Pancreas (tissue), 10 donors: Measurements from ENCODE around the gene IL1R1. TPM values are rescaled to one million over a fixed set of nuclear protein-coding genes. Genes with fewer than 3 reads are reported as not detected.
"Not testable (repeated sequence)": the region's sequence is repeated elsewhere in the genome, so short reads cannot be mapped to it uniquely, and the experiment has no call there.

Source experiments
- ATAC-seq, 4 donors: fragments of 200-7000 bp; cut with Tn5 transposase; one replicate each; pipeline versions ENCODE4 v1.8.0 to v1.9.1; 2020; ENCODE audit warnings: mild to moderate bottlenecking in 4 of 4, moderate library complexity in 4 of 4
- DNase-seq, 6 donors: peaks; one replicate each; pipeline ENCODE4 v3.0.0-alpha.2; 2020
- FAIRE-seq: peaks from 2 replicates; lab custom pipeline; 2012; peaks lifted over from hg19 to GRCh38; lab: Jason Lieb, UNC
- H3K27ac ChIP-seq, 4 donors: fragments of 200-600 bp; sonication (generic); 1 replicate in 3 of 4; 2 replicates in 1 of 4; pipeline versions ENCODE4 v1.5.0 to v1.8.0; 2020
- H3K27me3 ChIP-seq, 4 donors: fragments of 200-600 bp; one replicate each; pipeline ENCODE4 v1.8.0; 2021
- H3K36me3 ChIP-seq, 3 donors: fragments of 200-600 bp; sonication (generic) in 1 of 3; one replicate each; pipeline versions ENCODE4 v1.5.0 to v1.8.0; 2020 to 2021
- H3K4me1 ChIP-seq, 3 donors: fragments of 200-600 bp; one replicate each; pipeline ENCODE4 v1.8.0; 2021
- H3K4me3 ChIP-seq, 4 donors: fragments of 200-600 bp; sonication (generic) in 2 of 4; one replicate each; pipeline versions ENCODE4 v1.5.0 to v1.8.0; 2020 to 2021
- H3K9me3 ChIP-seq, 4 donors: fragments of 200-600 bp; one replicate each; pipeline ENCODE4 v1.8.0; 2021
- WGBS, 2 donors: extraction: QIAGEN DNeasy Blood & Tissue Kit; methylation state at CpG; one replicate each; pipeline ENCODE4 v1.1.7; 2013; 5-methylcytosine and 5-hydroxymethylcytosine counted together
- intact Hi-C, 3 donors: fragments of 100-400 bp; cut with DNase I; formaldehyde crosslinking; loops; one replicate each; pipeline versions ENCODE4 v1.11.1 to v1.14.2; 2022
- polyA plus RNA-seq, 2 donors: library from polyadenylated mRNA; stranded (reverse); fragments of 200-250 nt; gene quantifications; one replicate each; pipeline ENCODE4 v1.2.3, GENCODE V29; 2013
- total RNA-seq, 6 donors: library from RNA; stranded (reverse); fragmentation: NEBNext Ultra II Directional in 4 of 6; extraction: Animal tissue kit (Norgen Biotek cat#: 25700) in 4 of 6; gene quantifications; one replicate each; pipeline versions ENCODE4 v1.2.1 to v1.2.4, GENCODE V29; 2021 to 2023
- TF ChIP-seq, protein P1 (sequence below), 4 donors: fragments of 200-600 bp; sonication (generic) in 3 of 4; IDR thresholded peaks; one replicate each; pipeline versions ENCODE4 v1.5.0 to v1.8.0; 2021; ENCODE audit warnings: antibody characterized with exemption in 4 of 4
- donor health status: healthy with polysubstance abuse.
- donor health status: DM: no; HTN: no; CAD: no; lungs with moderate emphysema.
- donor health status: DM: no; HTN: no; CAD: no.
- donor health status: control.
- donor health status: control.
- donor health status: Bipolar disorder and iron deficiency.
- donor health status: DM: yes; HTN: yes; CAD: no.
- donor health status: DM: no; HTN: no; CAD: no.
- donor health status: DM: no; HTN: no; CAD: no.
- donor health status: DM: yes; HTN: yes; CAD: no.

IL1R1 gene
- total and polyA plus RNA-seq, 8 donors: 17.1 to 74.5 (median 26.8) TPM

DNA sequence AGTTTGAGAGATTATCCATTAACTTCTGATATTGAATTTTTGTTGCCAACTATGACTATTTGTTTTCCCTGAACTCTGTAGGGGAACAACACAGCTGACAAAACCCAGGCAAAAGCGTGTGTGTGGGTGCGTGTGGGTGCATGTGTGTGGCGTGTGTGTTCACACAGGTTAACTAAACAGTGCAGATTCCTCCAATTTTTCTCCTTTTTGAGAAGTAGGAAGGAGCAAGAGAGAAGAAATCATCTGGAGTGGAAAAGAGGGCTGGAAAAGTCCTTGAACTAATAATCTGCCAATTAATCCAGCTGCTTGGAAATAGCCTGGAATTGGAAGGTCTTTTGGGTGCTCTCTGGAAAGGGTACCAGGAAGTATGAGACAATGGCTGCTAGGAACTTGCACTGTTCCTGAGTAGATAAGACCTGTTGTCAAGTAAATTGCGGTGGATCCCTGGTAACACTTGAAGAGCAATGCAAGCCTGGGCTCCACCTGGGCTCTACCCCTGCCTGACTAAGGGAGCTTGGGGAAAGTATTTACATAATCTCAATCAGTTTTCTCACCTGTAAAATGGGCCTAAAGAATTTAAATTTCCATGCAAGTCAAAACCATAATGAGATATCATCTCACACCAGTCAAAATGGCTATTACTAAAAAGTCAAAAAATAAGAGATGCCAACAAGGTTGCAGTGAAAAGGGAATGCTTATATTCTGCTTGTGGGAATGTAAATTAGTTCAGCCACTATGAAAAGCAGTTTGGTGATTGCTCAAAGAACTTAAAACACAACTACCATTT lies 40.5 kb upstream of the IL1R1 start:
- Histone ChIP-seq H3K27me3 (no peaks in the 10 kb centered on the region), H3K9me3 (no peaks in the 10 kb centered on the region), H3K4me1 (peaks cover 3 to 60% (median 54%) of the 10 kb centered on the region in 3 donors), H3K4me3 (no peak overlapping the region), H3K27ac (peak overlapping the region; percentile 32 to 85 (median 62)), H3K36me3 (no peaks in the 10 kb centered on the region)
- WGBS, 2 donors: 10 to 20% methylated on average over 4 of the region's 4 CpGs
- ATAC-seq: peak; percentile 67 to 82 (median 74)
- FAIRE-seq: no peak
- intact Hi-C loops: no loop called here
- DNase-seq: peak in 4 of 6 donors; percentile 43 to 65 (median 56)
- TF ChIP-seq, protein P1, sequence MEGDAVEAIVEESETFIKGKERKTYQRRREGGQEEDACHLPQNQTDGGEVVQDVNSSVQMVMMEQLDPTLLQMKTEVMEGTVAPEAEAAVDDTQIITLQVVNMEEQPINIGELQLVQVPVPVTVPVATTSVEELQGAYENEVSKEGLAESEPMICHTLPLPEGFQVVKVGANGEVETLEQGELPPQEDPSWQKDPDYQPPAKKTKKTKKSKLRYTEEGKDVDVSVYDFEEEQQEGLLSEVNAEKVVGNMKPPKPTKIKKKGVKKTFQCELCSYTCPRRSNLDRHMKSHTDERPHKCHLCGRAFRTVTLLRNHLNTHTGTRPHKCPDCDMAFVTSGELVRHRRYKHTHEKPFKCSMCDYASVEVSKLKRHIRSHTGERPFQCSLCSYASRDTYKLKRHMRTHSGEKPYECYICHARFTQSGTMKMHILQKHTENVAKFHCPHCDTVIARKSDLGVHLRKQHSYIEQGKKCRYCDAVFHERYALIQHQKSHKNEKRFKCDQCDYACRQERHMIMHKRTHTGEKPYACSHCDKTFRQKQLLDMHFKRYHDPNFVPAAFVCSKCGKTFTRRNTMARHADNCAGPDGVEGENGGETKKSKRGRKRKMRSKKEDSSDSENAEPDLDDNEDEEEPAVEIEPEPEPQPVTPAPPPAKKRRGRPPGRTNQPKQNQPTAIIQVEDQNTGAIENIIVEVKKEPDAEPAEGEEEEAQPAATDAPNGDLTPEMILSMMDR (IDR thresholded peaks at IDR 0.05): no peak

DNA sequence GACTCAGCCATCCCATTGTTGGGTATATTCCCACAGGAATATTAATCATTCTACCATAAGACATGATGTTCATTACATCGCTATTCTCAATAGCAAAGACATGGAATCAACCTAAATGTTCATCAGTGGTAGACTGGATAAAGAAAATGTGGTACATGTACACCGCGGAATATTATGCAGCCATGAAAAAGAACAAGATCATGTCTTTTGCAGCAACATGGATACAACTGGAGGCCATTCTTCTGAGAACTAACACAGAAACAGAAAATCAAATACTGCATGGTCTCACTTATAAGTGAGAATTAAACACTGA lies 40.0 kb upstream of the IL1R1 start:
- ATAC-seq, DNase-seq, H3K36me3 ChIP-seq, intact Hi-C loops, FAIRE-seq, H3K9me3 ChIP-seq, H3K27me3 ChIP-seq, H3K4me3 ChIP-seq: not testable (repeated sequence)
- H3K27ac ChIP-seq: peak overlapping the region; percentile 32 to 85 (median 62)
- WGBS, 2 donors: 63 to 66% methylated on average over 3 of the region's 3 CpGs
- H3K4me1 ChIP-seq: peaks cover 3 to 63% (median 57%) of the 10 kb centered on the region in 3 donors

DNA sequence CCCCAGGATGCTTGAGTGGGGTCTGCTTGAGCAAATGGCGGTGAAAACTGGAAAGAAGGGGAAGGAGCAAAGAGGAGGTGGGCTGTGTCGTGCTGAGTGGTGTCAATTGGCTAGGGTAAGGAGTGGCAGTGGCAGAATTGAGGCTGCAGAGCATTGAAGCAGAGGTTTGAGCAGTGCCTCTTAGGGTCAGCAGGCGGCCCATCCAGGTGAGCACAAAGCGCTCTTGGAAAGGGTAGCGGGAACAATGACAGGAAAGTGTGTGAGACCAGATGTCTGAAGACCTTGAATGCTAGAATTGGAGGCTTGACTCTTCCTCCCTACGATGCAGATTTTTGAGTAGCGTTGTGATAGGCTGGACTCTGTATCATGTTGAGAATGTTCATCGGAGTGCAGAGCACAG lies 39.3 kb upstream of the IL1R1 start:
- no peak overlapping the region for H3K4me3 ChIP-seq
- 91% methylated on average over 8 of the region's 8 CpGs for WGBS, 2 donors
- peaks cover 5 to 70% (median 64%) of the 10 kb centered on the region in 3 donors for H3K4me1 ChIP-seq
- no peak for ATAC-seq
- FAIRE-seq: no peak
- peak overlapping the region in 2 of 4 donors; percentile 78 to 85 for H3K27ac ChIP-seq
- DNase-seq: no peak
- no peaks in the 10 kb centered on the region for H3K36me3 ChIP-seq
- TF ChIP-seq, protein P1 (IDR thresholded peaks at IDR 0.05): no peak
- intact Hi-C loops: no loop called here
- no peaks in the 10 kb centered on the region for H3K9me3 ChIP-seq
- H3K27me3 ChIP-seq: no peaks in the 10 kb centered on the region

DNA sequence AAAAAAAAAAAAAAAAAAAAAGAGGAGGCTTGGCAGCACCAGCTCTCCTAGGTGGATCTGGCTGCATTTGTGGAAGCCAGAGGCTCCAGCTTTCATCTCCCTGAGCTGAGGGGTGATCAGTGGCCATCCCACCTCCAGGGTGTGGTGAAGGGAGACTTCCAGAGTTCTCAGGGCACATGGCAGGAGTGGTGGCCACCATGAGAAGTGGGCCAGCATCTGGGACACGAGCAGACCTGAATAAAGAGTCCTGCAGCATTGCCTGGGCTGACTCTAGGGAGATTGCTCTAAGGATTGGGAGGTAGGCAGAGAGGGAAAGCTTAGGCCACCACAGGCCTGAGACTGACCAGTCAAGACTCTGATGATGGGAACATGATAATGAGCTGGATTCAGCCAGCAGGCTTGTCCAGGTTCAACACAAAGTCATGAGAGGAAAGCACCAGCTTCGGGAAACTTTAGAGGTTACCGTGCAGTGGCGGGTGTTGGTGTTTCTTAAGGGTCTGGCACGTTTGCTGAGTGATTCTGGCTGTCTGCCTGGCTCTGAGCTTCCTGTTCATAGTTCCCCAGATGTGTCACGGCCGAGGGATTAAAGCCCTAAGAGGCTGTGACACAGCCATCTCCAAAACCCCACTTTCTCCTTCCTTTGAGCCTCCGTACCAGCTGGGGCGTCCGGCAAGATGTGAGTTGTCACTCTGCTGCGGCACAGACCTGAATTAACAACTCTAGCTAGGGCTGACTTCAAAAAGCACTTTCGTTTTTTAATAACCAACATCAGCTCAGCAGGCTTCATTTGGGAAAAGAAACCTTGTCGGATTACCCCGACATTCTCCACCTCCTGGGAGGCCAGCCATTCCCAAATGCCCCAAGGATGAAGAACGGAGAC lies 38.3 kb upstream of the IL1R1 start:
- no peaks in the 10 kb centered on the region for H3K27me3 ChIP-seq
- FAIRE-seq (no peak), ATAC-seq (peak in 3 of 4 donors; percentile 11 to 39 (median 33)), DNase-seq (peak in 4 of 6 donors; percentile 43 to 55 (median 46))
- TF ChIP-seq, protein P1 (IDR thresholded peaks at IDR 0.05): no peak
- H3K27ac ChIP-seq: peak overlapping the region; percentile 27 to 85 (median 70)
- intact Hi-C loops: no loop called here
- 19 to 35% methylated on average over 15 of the region's 15 CpGs for WGBS, 2 donors
- H3K4me3 ChIP-seq: peak overlapping the region in 3 of 4 donors; percentile 6 to 27 (median 12)
- H3K9me3 ChIP-seq: no peaks in the 10 kb centered on the region
- peaks cover 9 to 79% (median 71%) of the 10 kb centered on the region in 3 donors for H3K4me1 ChIP-seq
- no peaks in the 10 kb centered on the region for H3K36me3 ChIP-seq

DNA sequence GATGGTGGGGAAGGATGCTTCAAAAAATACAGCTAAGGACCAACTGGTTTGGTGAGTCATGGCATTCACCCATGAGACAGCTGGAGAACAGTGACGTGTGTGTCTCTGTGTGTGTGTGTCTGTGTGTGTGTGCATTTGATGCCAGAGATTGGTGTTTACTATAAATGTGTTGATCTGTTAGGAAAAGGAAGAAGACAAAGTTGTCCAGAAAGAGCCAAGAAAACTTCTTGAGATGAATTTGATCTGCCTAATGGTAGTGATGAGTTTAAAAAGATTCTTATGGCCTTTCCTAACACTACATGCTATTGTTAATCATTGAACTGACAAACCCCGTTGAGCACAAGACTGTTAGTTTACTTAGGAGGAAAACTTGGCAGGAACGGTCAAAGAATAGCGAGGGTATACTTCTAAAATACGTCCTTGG lies 36.4 kb upstream of the IL1R1 start:
- ATAC-seq (peak; percentile 36 to 64 (median 56)), FAIRE-seq (no peak), DNase-seq (no peak)
- intact Hi-C loops: no loop called here
- Histone ChIP-seq H3K27me3 (no peaks in the 10 kb centered on the region), H3K27ac (peak overlapping the region in 2 of 4 donors; percentile 78 to 85), H3K9me3 (no peaks in the 10 kb centered on the region), H3K36me3 (no peaks in the 10 kb centered on the region), H3K4me1 (peaks cover 9 to 81% (median 69%) of the 10 kb centered on the region in 3 donors), H3K4me3 (no peak overlapping the region)
- TF ChIP-seq, protein P1 (IDR thresholded peaks at IDR 0.05): no peak
- WGBS, 2 donors: 9 to 11% methylated on average over 5 of the region's 5 CpGs

DNA sequence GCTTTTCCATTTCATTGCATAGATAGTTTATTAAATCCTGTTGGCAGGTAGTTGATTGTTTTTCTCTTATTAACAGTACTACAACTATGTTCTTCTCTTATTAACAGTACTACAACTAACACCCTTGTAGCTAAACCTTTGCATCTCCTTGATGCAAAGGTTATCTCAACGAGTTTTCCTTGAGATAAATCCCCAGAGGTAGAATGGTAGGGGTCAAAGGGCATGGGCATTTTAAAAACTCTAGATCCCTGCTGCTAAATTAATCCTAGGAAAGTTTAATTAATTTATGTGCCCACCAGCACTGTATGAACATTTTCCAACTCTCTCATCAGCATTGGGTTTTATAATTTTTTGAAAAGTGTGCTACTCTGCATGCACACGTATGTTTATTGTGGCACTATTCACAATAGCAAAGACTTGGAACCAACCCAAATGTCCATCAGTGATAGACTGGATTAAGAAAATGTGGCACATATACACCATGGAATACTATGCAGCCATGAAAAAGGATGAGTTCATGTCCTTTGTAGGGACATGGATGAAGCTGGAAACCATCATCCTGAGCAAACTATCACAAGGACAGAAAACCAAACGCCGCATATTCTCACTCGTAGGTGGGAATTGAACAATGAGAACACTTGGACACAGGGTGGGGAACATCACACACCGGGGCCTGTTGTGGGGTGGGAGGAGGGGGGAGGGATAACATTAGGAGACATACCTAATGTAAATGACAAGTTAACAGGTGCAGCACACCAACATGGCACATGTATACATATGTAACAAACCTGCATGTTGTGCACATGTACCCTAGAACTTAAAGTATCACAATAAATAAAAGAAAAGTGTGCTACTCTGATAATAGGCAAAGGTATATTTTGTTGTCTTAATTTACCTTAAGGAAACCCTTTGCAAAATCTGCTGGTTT lies 35.5 kb upstream of the IL1R1 start:
- H3K36me3 ChIP-seq, intact Hi-C loops, ATAC-seq, DNase-seq, H3K4me3 ChIP-seq, FAIRE-seq, H3K9me3 ChIP-seq, H3K27me3 ChIP-seq: not testable (repeated sequence)
- peak overlapping the region in 2 of 4 donors; percentile 78 to 85 for H3K27ac ChIP-seq
- H3K4me1 ChIP-seq: peaks cover 9 to 81% (median 59%) of the 10 kb centered on the region in 3 donors
- 52 to 57% methylated on average over 6 of the region's 6 CpGs for WGBS, 2 donors
